ENCODE measurements around the gene RNF20. TPM values are rescaled to one million over a fixed set of nuclear protein-coding genes. Genes with fewer than 3 reads are reported as not detected.
A peak's percentile ranks its signal among the peaks of the same experiment; 100 is the strongest.
"Not testable (repeated sequence)": the region's sequence is repeated elsewhere in the genome, so short reads cannot be mapped to it uniquely, and the experiment has no call there.

RNF20 gene
- total and polyA plus RNA-seq, 3 donors from 2014 or later: 36.7 to 78.0 (median 53.1) TPM

DNA sequence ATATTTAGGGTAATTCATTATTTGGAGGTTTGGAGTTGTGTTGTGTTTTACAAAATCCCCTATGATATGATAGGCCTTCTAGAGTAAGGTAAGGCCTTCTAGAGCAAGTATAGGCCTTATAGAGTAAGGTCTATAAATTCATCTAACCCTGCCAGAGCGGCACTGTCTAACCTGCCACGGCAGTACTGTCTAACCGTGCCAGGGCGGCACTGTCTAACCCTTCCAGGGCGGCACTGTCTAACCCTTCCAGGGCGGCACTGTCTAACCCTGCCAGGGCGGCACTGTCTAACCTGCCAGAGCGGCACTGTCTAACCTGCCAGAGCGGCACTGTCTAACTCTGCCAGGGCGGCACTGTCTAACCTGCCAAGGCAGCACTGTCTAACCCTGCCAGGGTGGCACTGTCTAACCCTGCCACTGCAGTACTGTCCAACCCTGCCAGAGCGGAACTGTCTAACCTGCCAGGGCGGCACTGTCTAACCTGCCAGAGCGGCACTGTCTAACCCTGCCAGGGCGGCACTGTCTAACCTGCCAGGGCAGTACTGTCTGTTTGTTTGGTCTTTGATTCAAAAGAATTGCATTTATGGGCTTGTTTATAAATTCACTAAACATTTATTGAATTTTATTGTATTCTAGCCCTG lies 9.6 kb downstream of the RNF20 start:
- no peak for DNase-seq

DNA sequence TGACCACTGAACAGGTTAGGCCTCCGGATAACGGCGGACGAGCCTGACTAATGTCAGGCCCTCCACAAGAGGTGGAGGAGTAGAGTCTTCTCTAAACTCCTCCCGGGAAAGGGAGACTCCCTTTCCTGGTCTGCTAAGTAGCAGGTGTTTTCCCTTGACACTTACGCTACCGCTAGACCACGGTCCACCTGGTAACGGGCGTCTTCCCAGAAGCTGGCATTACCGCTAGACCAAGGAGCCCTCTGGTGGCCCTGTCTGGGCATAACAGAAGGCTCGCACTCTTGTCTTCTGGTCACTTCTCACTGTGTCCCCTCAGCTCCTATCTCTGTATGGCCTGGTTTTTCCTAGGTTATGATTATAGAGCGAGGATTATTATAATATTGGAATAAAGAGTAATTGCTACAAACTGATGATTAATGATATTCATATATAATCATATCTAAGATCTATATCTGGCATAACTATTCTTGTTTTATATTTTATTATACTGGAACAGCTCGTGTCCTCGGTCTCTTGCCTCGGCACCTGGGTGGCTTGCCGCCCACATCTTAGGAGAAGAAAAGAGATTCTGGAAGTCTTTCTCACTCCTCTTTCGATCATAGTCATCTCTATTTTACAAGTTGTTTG lies 15.9 kb downstream of the RNF20 start:
- H3K9me3 ChIP-seq; H3K27ac ChIP-seq; H3K4me1 ChIP-seq; H3K36me3 ChIP-seq (ENCODE audit: low read depth, missing control alignments); H3K27me3 ChIP-seq; DNase-seq; H3K4me3 ChIP-seq; intact Hi-C loops (cut with DNase I; ENCODE audit: low total_unique reads): not testable (repeated sequence)
- TF ChIP-seq CTCF (IDR thresholded peaks at IDR 0.05): peak in 1 of 3 experiments; percentile 20
- WGBS, 2 donors: 82 to 84% methylated on average over 18 of the region's 18 CpGs

More for the DNA sequence above, 9.6 kb downstream of the RNF20 start:
- no peak for TF ChIP-seq CTCF (IDR thresholded peaks at IDR 0.05)
- no peak for TF ChIP-seq POLR2A (IDR thresholded peaks at IDR 0.05)
- Histone ChIP-seq H3K27me3 (no peaks in the 10 kb centered on the region), H3K9me3 (no peaks in the 10 kb centered on the region), H3K4me3 (no peak overlapping the region), H3K36me3 (ENCODE audit: low read depth, missing control alignments) (no peaks in the 10 kb centered on the region), H3K4me1 (no peaks in the 10 kb centered on the region), H3K27ac (no peak overlapping the region)
- WGBS, 2 donors: 93 to 97% methylated on average over 13 to 14 of the region's 14 CpGs
- intact Hi-C loops (cut with DNase I; ENCODE audit: low total_unique reads): no loop called here

DNA sequence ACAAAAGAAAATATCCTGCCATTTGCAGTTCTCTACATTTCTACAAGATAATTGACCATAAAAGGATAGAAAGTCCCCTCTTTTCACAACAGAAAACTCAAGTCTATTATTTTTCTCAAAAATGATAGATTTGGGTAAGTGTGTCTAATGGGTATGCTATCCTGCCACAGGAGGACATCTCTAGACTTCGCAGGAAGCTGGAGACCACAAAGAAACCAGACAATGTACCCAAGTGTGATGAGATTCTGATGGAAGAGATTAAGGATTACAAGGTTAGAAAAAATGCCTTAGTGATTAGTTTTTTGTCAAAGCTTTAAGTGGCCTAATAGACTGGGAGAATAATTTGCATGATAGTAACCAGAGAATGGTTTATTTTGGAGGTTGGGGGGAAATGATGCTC lies 28.1 kb downstream of the RNF20 start:
- DNase-seq: no peak
- Histone ChIP-seq H3K27ac (no peak overlapping the region), H3K27me3 (no peaks in the 10 kb centered on the region), H3K4me1 (no peaks in the 10 kb centered on the region), H3K4me3 (no peak overlapping the region), H3K36me3 (ENCODE audit: low read depth, missing control alignments) (no peaks in the 10 kb centered on the region), H3K9me3 (no peaks in the 10 kb centered on the region)
- TF ChIP-seq POLR2A (IDR thresholded peaks at IDR 0.05) (no peak), CTCF (IDR thresholded peaks at IDR 0.05) (no peak)
- 92 to 100% methylated on average over 1 of the region's 1 CpG for WGBS, 2 donors
- intact Hi-C loops (cut with DNase I; ENCODE audit: low total_unique reads): no loop called here

GRCh38 chr9:101562966-101563365 lies 29.3 kb downstream of the RNF20 start:
- no peaks in the 10 kb centered on the region for H3K4me1 ChIP-seq
- no peaks in the 10 kb centered on the region for H3K27me3 ChIP-seq
- intact Hi-C loops (cut with DNase I; ENCODE audit: low total_unique reads): no loop called here
- no peak for TF ChIP-seq CTCF (IDR thresholded peaks at IDR 0.05)
- TF ChIP-seq POLR2A (IDR thresholded peaks at IDR 0.05): no peak
- 88 to 98% methylated on average over 1 of the region's 1 CpG for WGBS, 2 donors
- H3K27ac ChIP-seq: no peak overlapping the region
- H3K36me3 ChIP-seq (ENCODE audit: low read depth, missing control alignments): no peaks in the 10 kb centered on the region
- DNase-seq: no peak
- no peaks in the 10 kb centered on the region for H3K9me3 ChIP-seq
- no peak overlapping the region for H3K4me3 ChIP-seq

GRCh38 chr9:101564252-101564651 lies 30.6 kb downstream of the RNF20 start:
- no peak for DNase-seq
- intact Hi-C loops (cut with DNase I; ENCODE audit: low total_unique reads): no loop called here
- no peaks in the 10 kb centered on the region for H3K36me3 ChIP-seq (ENCODE audit: low read depth, missing control alignments)

More at GRCh38 chr9:101564252-101564651, 30.6 kb downstream of the RNF20 start:
- no peak for TF ChIP-seq POLR2A (IDR thresholded peaks at IDR 0.05)
- no peak for TF ChIP-seq CTCF (IDR thresholded peaks at IDR 0.05)
- no peaks in the 10 kb centered on the region for H3K4me1 ChIP-seq
- H3K27ac ChIP-seq: no peak overlapping the region
- no peaks in the 10 kb centered on the region for H3K9me3 ChIP-seq
- no peak overlapping the region for H3K4me3 ChIP-seq
- H3K27me3 ChIP-seq: no peaks in the 10 kb centered on the region

Measured in testis (tissue), 3 donors.